WTC11 (cell line): Measurements from ENCODE around the gene CRAT.

Experiments used
- ELF4 ChIP-seq: sonication (generic); formaldehyde crosslinking; IDR thresholded peaks from 2 replicates; pipeline ENCODE4 v1.8.1; 2022; ENCODE audit warnings: low read depth, mild to moderate bottlenecking, moderate library complexity, missing genetic modification reagents
- FOXJ3 ChIP-seq: sonication (generic); formaldehyde crosslinking; IDR thresholded peaks from 2 replicates; pipeline ENCODE4 v1.9.0; 2021; ENCODE audit warnings: missing genetic modification reagents, mild to moderate bottlenecking, borderline replicate concordance
- JUN ChIP-seq: sonication (generic); formaldehyde crosslinking; IDR thresholded peaks from 2 replicates; pipeline ENCODE4 v1.8.0; 2023; ENCODE audit warnings: mild to moderate bottlenecking, missing genetic modification reagents
- TCF7 ChIP-seq: sonication (generic); formaldehyde crosslinking; IDR thresholded peaks from 2 replicates; pipeline ENCODE4 v1.8.0; 2022; ENCODE audit warnings: mild to moderate bottlenecking, low read depth, missing genetic modification reagents, moderate library complexity
- TF ChIP-seq, protein P1 (sequence below): fragments of 200-600 bp; IDR thresholded peaks from 2 replicates; pipeline ENCODE4 v1.8.0; 2022; ENCODE audit warnings: antibody characterized with exemption
- TF ChIP-seq, protein P2 (sequence below): sonication (generic); formaldehyde crosslinking; conservative IDR thresholded peaks from 2 replicates; pipeline ENCODE4 v1.8.1; 2022; ENCODE audit warnings: mild to moderate bottlenecking, missing genetic modification reagents
- TF ChIP-seq, protein P3 (sequence below): fragments of 250-450 bp; sonication (Bioruptor Pico); IDR thresholded peaks from 2 replicates; pipeline ENCODE4 v2.1.2; 2022; ENCODE audit warnings: mild to moderate bottlenecking, moderate library complexity

DNA sequence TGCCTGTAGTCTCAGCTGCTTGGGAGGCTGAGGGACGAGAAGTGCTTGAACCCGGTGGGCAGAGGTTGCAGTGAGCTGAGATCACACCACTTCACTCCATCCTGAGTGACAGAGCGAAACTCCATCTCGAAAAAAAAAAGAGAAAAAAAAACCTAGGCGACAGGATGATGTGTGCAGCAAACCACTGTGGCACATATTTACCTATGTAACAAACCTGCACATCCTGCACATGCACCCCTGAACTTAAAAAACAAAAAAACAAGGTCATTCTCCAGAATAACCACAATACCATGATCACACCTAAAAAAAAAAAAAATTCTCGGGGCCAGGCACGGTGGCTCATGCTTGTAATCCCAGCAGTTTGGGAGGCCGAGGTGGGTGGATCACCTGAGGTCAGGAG is 37.2 kb downstream of the CRAT start:
- TF ChIP-seq TCF7 (CRISPR knock-in tag) (no peak), FOXJ3 (CRISPR knock-in tag) (no peak), ELF4 (no peak), JUN (no peak)
- TF ChIP-seq, protein P1, sequence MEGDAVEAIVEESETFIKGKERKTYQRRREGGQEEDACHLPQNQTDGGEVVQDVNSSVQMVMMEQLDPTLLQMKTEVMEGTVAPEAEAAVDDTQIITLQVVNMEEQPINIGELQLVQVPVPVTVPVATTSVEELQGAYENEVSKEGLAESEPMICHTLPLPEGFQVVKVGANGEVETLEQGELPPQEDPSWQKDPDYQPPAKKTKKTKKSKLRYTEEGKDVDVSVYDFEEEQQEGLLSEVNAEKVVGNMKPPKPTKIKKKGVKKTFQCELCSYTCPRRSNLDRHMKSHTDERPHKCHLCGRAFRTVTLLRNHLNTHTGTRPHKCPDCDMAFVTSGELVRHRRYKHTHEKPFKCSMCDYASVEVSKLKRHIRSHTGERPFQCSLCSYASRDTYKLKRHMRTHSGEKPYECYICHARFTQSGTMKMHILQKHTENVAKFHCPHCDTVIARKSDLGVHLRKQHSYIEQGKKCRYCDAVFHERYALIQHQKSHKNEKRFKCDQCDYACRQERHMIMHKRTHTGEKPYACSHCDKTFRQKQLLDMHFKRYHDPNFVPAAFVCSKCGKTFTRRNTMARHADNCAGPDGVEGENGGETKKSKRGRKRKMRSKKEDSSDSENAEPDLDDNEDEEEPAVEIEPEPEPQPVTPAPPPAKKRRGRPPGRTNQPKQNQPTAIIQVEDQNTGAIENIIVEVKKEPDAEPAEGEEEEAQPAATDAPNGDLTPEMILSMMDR: no peak
- TF ChIP-seq, protein P2, sequence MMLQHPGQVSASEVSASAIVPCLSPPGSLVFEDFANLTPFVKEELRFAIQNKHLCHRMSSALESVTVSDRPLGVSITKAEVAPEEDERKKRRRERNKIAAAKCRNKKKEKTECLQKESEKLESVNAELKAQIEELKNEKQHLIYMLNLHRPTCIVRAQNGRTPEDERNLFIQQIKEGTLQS (CRISPR knock-in tag): no peak
- TF ChIP-seq, protein P3, sequence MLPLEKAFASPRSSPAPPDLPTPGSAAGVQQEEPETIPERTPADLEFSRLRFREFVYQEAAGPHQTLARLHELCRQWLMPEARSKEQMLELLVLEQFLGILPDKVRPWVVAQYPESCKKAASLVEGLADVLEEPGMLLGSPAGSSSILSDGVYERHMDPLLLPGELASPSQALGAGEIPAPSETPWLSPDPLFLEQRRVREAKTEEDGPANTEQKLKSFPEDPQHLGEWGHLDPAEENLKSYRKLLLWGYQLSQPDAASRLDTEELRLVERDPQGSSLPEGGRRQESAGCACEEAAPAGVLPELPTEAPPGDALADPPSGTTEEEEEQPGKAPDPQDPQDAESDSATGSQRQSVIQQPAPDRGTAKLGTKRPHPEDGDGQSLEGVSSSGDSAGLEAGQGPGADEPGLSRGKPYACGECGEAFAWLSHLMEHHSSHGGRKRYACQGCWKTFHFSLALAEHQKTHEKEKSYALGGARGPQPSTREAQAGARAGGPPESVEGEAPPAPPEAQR (CRISPR knock-in tag): no peak
